ENCODE results near the gene CYS1. TPM values are rescaled to one million over a fixed set of nuclear protein-coding genes. Genes with fewer than 3 reads are reported as not detected.

The CYS1 gene
- total RNA-seq, 3 donors from 2014 or later (not counting 1 experiment from before 2014, with no cell fraction given), result not detected

- Histone ChIP-seq H3K36me3 (ENCODE audit: control insufficient read depth, insufficient read depth, low read length) (no peaks in the 10 kb centered on the region), H3K9me3 (ENCODE audit: control insufficient read depth, insufficient read depth, low read length) (no peaks in the 10 kb centered on the region), H3K27me3 (ENCODE audit: control insufficient read depth, insufficient read depth, low read length) (peaks cover 33% of the 10 kb centered on the region), H3K4me1 (ENCODE audit: control insufficient read depth, insufficient read depth, low read length) (peaks cover 27% of the 10 kb centered on the region), H3K27ac (ENCODE audit: low read length) (no peak overlapping the region), H3K4me3 (ENCODE audit: low read length) (no peak overlapping the region)
- TF ChIP-seq, protein P1, sequence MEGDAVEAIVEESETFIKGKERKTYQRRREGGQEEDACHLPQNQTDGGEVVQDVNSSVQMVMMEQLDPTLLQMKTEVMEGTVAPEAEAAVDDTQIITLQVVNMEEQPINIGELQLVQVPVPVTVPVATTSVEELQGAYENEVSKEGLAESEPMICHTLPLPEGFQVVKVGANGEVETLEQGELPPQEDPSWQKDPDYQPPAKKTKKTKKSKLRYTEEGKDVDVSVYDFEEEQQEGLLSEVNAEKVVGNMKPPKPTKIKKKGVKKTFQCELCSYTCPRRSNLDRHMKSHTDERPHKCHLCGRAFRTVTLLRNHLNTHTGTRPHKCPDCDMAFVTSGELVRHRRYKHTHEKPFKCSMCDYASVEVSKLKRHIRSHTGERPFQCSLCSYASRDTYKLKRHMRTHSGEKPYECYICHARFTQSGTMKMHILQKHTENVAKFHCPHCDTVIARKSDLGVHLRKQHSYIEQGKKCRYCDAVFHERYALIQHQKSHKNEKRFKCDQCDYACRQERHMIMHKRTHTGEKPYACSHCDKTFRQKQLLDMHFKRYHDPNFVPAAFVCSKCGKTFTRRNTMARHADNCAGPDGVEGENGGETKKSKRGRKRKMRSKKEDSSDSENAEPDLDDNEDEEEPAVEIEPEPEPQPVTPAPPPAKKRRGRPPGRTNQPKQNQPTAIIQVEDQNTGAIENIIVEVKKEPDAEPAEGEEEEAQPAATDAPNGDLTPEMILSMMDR (IDR thresholded peaks at IDR 0.05), result no peak
- ATAC-seq (no peak), DNase-seq (no peak)
- H3K9me3 Mint-ChIP-seq, result no peaks in the 10 kb centered on the region
- intact Hi-C loops (cut with micrococcal nuclease), result no loop called here
- no peaks in the 10 kb centered on the region for H3K36me3 Mint-ChIP-seq
- H3K27me3 Mint-ChIP-seq (ENCODE audit: low read depth in 2 of 2), result peaks cover 59 to 69% of the 10 kb centered on the region in 2 donors
- peaks cover 18 to 26% of the 10 kb centered on the region in 2 donors for H3K4me1 Mint-ChIP-seq
- WGBS (ENCODE audit: insufficient coverage), result 90% methylated on average over 7 of the region's 7 CpGs
- no peak overlapping the region for H3K27ac Mint-ChIP-seq
- H3K4me3 Mint-ChIP-seq, result no peak overlapping the region
Observed at GRCh38 chr2:10078001-10078400, 2.2 kb downstream of the CYS1 start.

DNA sequence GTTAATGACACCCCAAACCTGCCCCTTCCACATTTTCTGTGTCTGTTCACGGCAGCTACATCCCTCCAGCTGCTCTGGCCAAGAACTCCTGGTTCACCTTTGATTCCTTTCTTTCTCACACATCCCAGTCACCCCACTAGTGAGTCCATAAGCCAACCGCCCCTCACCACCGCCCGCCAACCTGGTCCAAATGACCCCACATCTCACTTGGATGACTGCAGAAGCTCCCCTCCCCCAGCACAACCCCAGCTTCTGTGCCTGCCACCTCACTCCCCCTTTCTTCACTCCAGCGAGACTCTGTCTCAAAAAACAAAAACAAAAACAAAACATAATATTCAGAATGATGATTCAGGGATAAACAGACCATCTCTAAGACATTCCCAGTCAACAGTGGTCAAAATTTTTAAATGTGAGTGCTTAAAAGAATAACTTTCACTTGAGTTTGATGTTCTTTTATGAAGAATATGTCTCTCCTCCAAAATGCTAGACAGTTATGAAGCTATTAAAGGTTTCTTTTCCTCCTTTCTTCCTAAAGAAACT lies 3.2 kb downstream of the CYS1 start:
- intact Hi-C loops (cut with micrococcal nuclease), result no loop called here
- H3K27ac Mint-ChIP-seq, result no peak overlapping the region

DNA sequence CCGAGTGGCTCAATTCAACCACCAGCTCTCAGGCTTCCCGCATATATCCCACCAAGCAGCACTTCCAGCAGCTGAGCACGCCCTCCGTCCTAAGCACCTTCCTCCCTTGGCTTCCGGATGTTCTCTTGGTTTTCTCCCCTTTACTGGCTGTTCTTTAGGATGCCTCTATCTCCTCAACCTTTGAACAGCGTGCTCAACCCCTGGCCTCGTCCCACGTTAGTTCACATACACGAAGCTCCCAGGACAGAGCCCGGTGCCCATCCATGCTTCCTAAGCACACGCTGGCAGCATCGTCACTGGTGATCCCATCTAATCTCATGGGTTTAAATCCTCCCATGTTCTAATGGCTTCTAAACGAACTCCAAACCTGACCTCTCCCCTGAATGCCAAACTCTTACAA lies 3.7 kb downstream of the CYS1 start:
- intact Hi-C loops (cut with micrococcal nuclease), result no loop called here
- H3K27me3 ChIP-seq (ENCODE audit: control insufficient read depth, insufficient read depth, low read length), result peaks cover 23% of the 10 kb centered on the region
- TF ChIP-seq, protein P1 (IDR thresholded peaks at IDR 0.05), result no peak
- no peak for ATAC-seq
- H3K36me3 Mint-ChIP-seq, result no peaks in the 10 kb centered on the region
- H3K9me3 Mint-ChIP-seq, result no peaks in the 10 kb centered on the region
- 76% methylated on average over 13 of the region's 13 CpGs for WGBS (ENCODE audit: insufficient coverage)
- H3K4me3 Mint-ChIP-seq, result no peak overlapping the region
- no peak overlapping the region for H3K4me3 ChIP-seq (ENCODE audit: low read length)
- H3K27ac ChIP-seq (ENCODE audit: low read length), result no peak overlapping the region
- no peaks in the 10 kb centered on the region for H3K9me3 ChIP-seq (ENCODE audit: control insufficient read depth, insufficient read depth, low read length)
- DNase-seq, result no peak
- H3K4me1 Mint-ChIP-seq, result peaks cover 18 to 33% of the 10 kb centered on the region in 2 donors
- H3K36me3 ChIP-seq (ENCODE audit: control insufficient read depth, insufficient read depth, low read length), result no peaks in the 10 kb centered on the region
- peaks cover 56 to 61% of the 10 kb centered on the region in 2 donors for H3K27me3 Mint-ChIP-seq (ENCODE audit: low read depth in 2 of 2)
- H3K27ac Mint-ChIP-seq, result no peak overlapping the region
- H3K4me1 ChIP-seq (ENCODE audit: control insufficient read depth, insufficient read depth, low read length), result peaks cover 20% of the 10 kb centered on the region

More for the DNA sequence above, 3.2 kb downstream of the CYS1 start:
- Histone ChIP-seq H3K4me1 (ENCODE audit: control insufficient read depth, insufficient read depth, low read length) (peaks cover 26% of the 10 kb centered on the region), H3K27ac (ENCODE audit: low read length) (no peak overlapping the region), H3K36me3 (ENCODE audit: control insufficient read depth, insufficient read depth, low read length) (no peaks in the 10 kb centered on the region), H3K9me3 (ENCODE audit: control insufficient read depth, insufficient read depth, low read length) (no peaks in the 10 kb centered on the region), H3K27me3 (ENCODE audit: control insufficient read depth, insufficient read depth, low read length) (peaks cover 25% of the 10 kb centered on the region), H3K4me3 (ENCODE audit: low read length) (no peak overlapping the region)
- TF ChIP-seq, protein P1 (IDR thresholded peaks at IDR 0.05), result no peak
- WGBS (ENCODE audit: insufficient coverage), result 78% methylated on average over 4 of the region's 5 CpGs
- H3K27me3 Mint-ChIP-seq (ENCODE audit: low read depth in 2 of 2), result peaks cover 60 to 66% of the 10 kb centered on the region in 2 donors
- peaks cover 18 to 33% of the 10 kb centered on the region in 2 donors for H3K4me1 Mint-ChIP-seq
- no peak overlapping the region for H3K4me3 Mint-ChIP-seq
- no peak for ATAC-seq
- no peaks in the 10 kb centered on the region for H3K36me3 Mint-ChIP-seq
- no peak for DNase-seq
- no peaks in the 10 kb centered on the region for H3K9me3 Mint-ChIP-seq
